Measurements from ENCODE around the gene SLCO2A1.

Gene SLCO2A1

GRCh38 chr3:133930341-133930933 lies 99.3 kb downstream of the SLCO2A1 start:
- DNase-seq: peak; percentile 12

GRCh38 chr3:133928903-133929607 lies 100.7 kb downstream of the SLCO2A1 start:
- DNase-seq: no peak

- no peak for DNase-seq
Observed at GRCh38 chr3:133928136-133928893, 101.4 kb downstream of the SLCO2A1 start.

GRCh38 chr3:133927540-133928066 lies 102.1 kb downstream of the SLCO2A1 start:
- DNase-seq: no peak

- DNase-seq: no peak
Observed at GRCh38 chr3:133926736-133927539, 102.8 kb downstream of the SLCO2A1 start.

- no peak for DNase-seq
Observed at GRCh38 chr3:133925960-133926735, 103.6 kb downstream of the SLCO2A1 start.

- DNase-seq: no peak
Observed at GRCh38 chr3:133924041-133924440, 105.7 kb downstream of the SLCO2A1 start.

GRCh38 chr3:133921592-133921991 lies 108.1 kb downstream of the SLCO2A1 start:
- DNase-seq: no peak

- DNase-seq: no peak
Observed at GRCh38 chr3:133917144-133917543, 112.6 kb downstream of the SLCO2A1 start.

- DNase-seq: no peak
Observed at GRCh38 chr3:133915685-133916658, 113.8 kb downstream of the SLCO2A1 start.

GRCh38 chr3:133914839-133915600 lies 114.7 kb downstream of the SLCO2A1 start:
- no peak for DNase-seq

GRCh38 chr3:133910422-133910821 lies 119.3 kb downstream of the SLCO2A1 start:
- DNase-seq: no peak

- no peak for DNase-seq
Observed at GRCh38 chr3:133905376-133905775, 124.3 kb downstream of the SLCO2A1 start.

GRCh38 chr3:133901847-133902246 lies 127.9 kb downstream of the SLCO2A1 start:
- DNase-seq: no peak

- no peak for DNase-seq
Observed at GRCh38 chr3:133901083-133901482, 128.6 kb downstream of the SLCO2A1 start.

GRCh38 chr3:133899311-133899710 lies 130.4 kb downstream of the SLCO2A1 start:
- no peak for DNase-seq

- no peak for DNase-seq
Observed at GRCh38 chr3:133897547-133897946, 132.2 kb downstream of the SLCO2A1 start.

GRCh38 chr3:133896002-133896761 lies 133.5 kb downstream of the SLCO2A1 start:
- no peak for DNase-seq
